HG03175 (cell line): ENCODE measurements around the gene CHAT.

Source experiments
- ATAC-seq: cut with Tn5 transposase; IDR thresholded peaks from one replicate; pipeline ENCODE4 v1.9.1; 2021; ENCODE audit warnings: mild to moderate bottlenecking, moderate library complexity; ENCODE audit not compliant: unreplicated experiment

Gene CHAT

GRCh38 chr10:49627644-49628247 is 13.9 kb downstream of the CHAT start:
- ATAC-seq, result no peak

GRCh38 chr10:49628599-49628998 is 14.8 kb downstream of the CHAT start:
- ATAC-seq, result no peak

GRCh38 chr10:49629431-49629881 is 15.6 kb downstream of the CHAT start:
- no peak for ATAC-seq

GRCh38 chr10:49631975-49632374 is 18.1 kb downstream of the CHAT start:
- no peak for ATAC-seq

GRCh38 chr10:49632406-49633317 is 18.8 kb downstream of the CHAT start:
- no peak for ATAC-seq

- no peak for ATAC-seq
Observed at GRCh38 chr10:49633327-49634068, 19.7 kb downstream of the CHAT start.

GRCh38 chr10:49634069-49634660 is 20.3 kb downstream of the CHAT start:
- ATAC-seq, result no peak

- ATAC-seq, result no peak
Observed at GRCh38 chr10:49642311-49642710, 28.5 kb downstream of the CHAT start.

GRCh38 chr10:49643241-49644034 is 29.6 kb downstream of the CHAT start:
- no peak for ATAC-seq

- no peak for ATAC-seq
Observed at GRCh38 chr10:49644035-49644646, 30.3 kb downstream of the CHAT start.

GRCh38 chr10:49645417-49645816 is 31.6 kb downstream of the CHAT start:
- no peak for ATAC-seq

- no peak for ATAC-seq
Observed at GRCh38 chr10:49645871-49646870, 32.3 kb downstream of the CHAT start.

GRCh38 chr10:49647554-49647953 is 33.7 kb downstream of the CHAT start:
- no peak for ATAC-seq

GRCh38 chr10:49647985-49648795 is 34.4 kb downstream of the CHAT start:
- ATAC-seq, result no peak

GRCh38 chr10:49649294-49649693 is 35.5 kb downstream of the CHAT start:
- ATAC-seq, result no peak

GRCh38 chr10:49649936-49650723 is 36.3 kb downstream of the CHAT start:
- ATAC-seq, result no peak

- no peak for ATAC-seq
Observed at GRCh38 chr10:49650724-49651034, 36.8 kb downstream of the CHAT start.
